GM10266 (cell line): ENCODE data around the gene F7.

Experiments
- DNase-seq: peaks from one replicate; pipeline ENCODE4 v3.0.0; 2012; ENCODE audit errors: extremely low spot score
- CTCF ChIP-seq: IDR thresholded peaks from 2 replicates; pipeline ENCODE4 v1.5.1; 2012; ENCODE audit warnings: mild to moderate bottlenecking, low read depth; ENCODE audit not compliant: control insufficient read depth, insufficient read depth; ENCODE audit errors: missing control alignments

The F7 gene

GRCh38 chr13:113118261-113119021, 12.8 kb downstream of the F7 start:
- DNase-seq: no peak
- TF ChIP-seq CTCF: no peak

- no peak for TF ChIP-seq CTCF
- no peak for DNase-seq
Measured at GRCh38 chr13:113119166-113119821, 13.7 kb downstream of the F7 start.

- no peak for TF ChIP-seq CTCF
Measured at GRCh38 chr13:113119822-113120189, 14.2 kb downstream of the F7 start.

GRCh38 chr13:113120300-113121182, 14.9 kb downstream of the F7 start:
- no peak for DNase-seq
- no peak for TF ChIP-seq CTCF

More at GRCh38 chr13:113119822-113120189, 14.2 kb downstream of the F7 start:
- DNase-seq: no peak

- no peak for TF ChIP-seq CTCF
- no peak for DNase-seq
Measured at GRCh38 chr13:113121183-113121927, 15.8 kb downstream of the F7 start.

- no peak for TF ChIP-seq CTCF
- no peak for DNase-seq
Measured at GRCh38 chr13:113121928-113122471, 16.4 kb downstream of the F7 start.
